ENCODE measurements around the gene MRPL18.
"Not testable (repeated sequence)": the region's sequence is repeated elsewhere in the genome, so short reads cannot be mapped to it uniquely, and the experiment has no call there.

MRPL18 gene

GRCh38 chr6:159790149-159790955, at the start of gene MRPL18:
MRPL18 (plus strand) TSS chr6:159790467; CDS start chr6:159790588, 121 bp downstream.
- DNase-seq (ENCODE audit: low spot score) = peak; percentile 89

GRCh38 chr6:159742165-159742564, 48.1 kb upstream of the MRPL18 start:
- no peak for DNase-seq (ENCODE audit: low spot score)

GRCh38 chr6:159745081-159745480, 45.2 kb upstream of the MRPL18 start:
- no peak for DNase-seq (ENCODE audit: low spot score)

GRCh38 chr6:159746759-159747158, 43.5 kb upstream of the MRPL18 start:
- no peak for DNase-seq (ENCODE audit: low spot score)

- not testable (repeated sequence) for DNase-seq (ENCODE audit: low spot score)
Observed at GRCh38 chr6:159748127-159748526, 42.1 kb upstream of the MRPL18 start.

GRCh38 chr6:159751448-159751847, 38.8 kb upstream of the MRPL18 start:
- no peak for DNase-seq (ENCODE audit: low spot score)

- DNase-seq (ENCODE audit: low spot score) = no peak
Observed at GRCh38 chr6:159753081-159753872, 37.0 kb upstream of the MRPL18 start.

- DNase-seq (ENCODE audit: low spot score) = no peak
Observed at GRCh38 chr6:159754401-159754800, 35.9 kb upstream of the MRPL18 start.

GRCh38 chr6:159754959-159755914, 35.0 kb upstream of the MRPL18 start:
- no peak for DNase-seq (ENCODE audit: low spot score)

- DNase-seq (ENCODE audit: low spot score) = no peak
Observed at GRCh38 chr6:159756508-159756907, 33.8 kb upstream of the MRPL18 start.

GRCh38 chr6:159758031-159759001, 32.0 kb upstream of the MRPL18 start:
- no peak for DNase-seq (ENCODE audit: low spot score)

- no peak for DNase-seq (ENCODE audit: low spot score)
Observed at GRCh38 chr6:159759645-159760044, 30.6 kb upstream of the MRPL18 start.

- no peak for DNase-seq (ENCODE audit: low spot score)
Observed at GRCh38 chr6:159760602-159761057, 29.6 kb upstream of the MRPL18 start.

GRCh38 chr6:159761129-159761872, 29.0 kb upstream of the MRPL18 start:
- peak; percentile 2 for DNase-seq (ENCODE audit: low spot score)

GRCh38 chr6:159761873-159762680, 28.2 kb upstream of the MRPL18 start, which contains the start of gene ACAT2:
ACAT2 (plus strand) TSS chr6:159762045; CDS start chr6:159762088, 43 bp downstream.
- DNase-seq (ENCODE audit: low spot score) = peak; percentile 93

- peak; percentile 17 for DNase-seq (ENCODE audit: low spot score)
Observed at GRCh38 chr6:159762681-159763293, 27.5 kb upstream of the MRPL18 start.

GRCh38 chr6:159766906-159767305, 23.4 kb upstream of the MRPL18 start:
- DNase-seq (ENCODE audit: low spot score) = no peak

- no peak for DNase-seq (ENCODE audit: low spot score)
Observed at GRCh38 chr6:159769470-159769869, 20.8 kb upstream of the MRPL18 start.
